Activated CD4-positive, CD25-positive, alpha-beta regulatory T cell (primary cell): ENCODE measurements around the gene OPCML.

Experiments
- DNase-seq, 4 experiments: peaks; one replicate each; lab custom pipeline; 2025; lab: John Stamatoyannopoulos, UW

OPCML gene

DNA sequence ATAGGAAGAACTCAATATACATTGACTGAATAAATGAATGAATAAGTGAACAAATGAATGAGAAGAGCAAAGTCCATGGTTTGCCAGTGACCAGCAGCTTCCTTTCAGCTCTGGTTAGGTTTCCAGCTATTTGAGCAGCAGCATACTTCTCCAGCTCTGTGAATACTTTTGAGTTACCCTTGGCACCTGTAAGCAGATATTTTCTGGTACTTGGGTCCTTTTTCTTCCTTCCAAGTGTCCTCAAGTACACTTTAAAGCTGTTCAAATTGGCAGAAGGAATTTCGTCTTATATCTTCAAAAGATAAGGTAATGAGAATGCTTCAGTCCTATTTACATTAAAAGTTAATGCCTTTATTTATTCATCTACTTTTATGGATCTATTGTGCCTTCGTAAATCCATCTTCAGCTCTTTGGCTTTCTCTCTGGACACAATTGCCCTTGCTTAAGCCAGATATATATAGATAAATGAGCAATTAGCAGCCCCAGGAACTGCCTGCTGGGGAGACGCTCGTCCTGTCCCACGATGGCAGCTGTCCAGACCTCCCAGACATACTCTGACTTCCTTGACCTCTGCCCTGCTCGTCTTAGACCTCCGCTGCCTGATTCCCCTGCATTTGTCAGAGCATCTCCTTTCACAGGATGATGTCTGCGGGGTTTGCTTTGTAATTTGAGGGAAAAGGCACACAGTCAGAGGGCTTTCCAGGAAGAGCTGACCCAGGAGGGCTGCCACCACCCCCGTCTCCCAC, 926.3 kb downstream of the OPCML start:
- no peak for DNase-seq

- DNase-seq, result no peak
Observed at GRCh38 chr11:132604431-132604830, 927.9 kb downstream of the OPCML start.

- no peak for DNase-seq
Observed at GRCh38 chr11:132601875-132602274, 930.4 kb downstream of the OPCML start.

DNA sequence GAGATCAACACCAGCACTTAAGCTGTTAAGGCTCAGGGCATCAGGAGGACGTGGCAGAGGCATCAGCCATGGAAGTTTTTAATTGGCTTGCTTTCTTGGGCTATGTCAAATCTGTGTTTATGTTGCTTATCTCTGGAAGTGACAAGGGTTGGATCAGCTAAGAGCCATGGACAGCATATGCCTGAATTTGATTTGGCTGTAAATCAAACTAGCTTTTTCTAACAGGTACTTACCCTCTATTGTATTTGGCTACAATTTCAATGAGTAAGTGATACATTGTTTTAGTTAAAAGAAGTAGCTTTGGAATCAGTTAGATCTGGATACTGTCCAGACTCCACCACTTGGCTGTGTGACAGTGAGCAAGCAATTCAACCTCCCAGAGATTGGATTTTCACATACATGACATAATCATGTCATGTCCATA, 936.6 kb downstream of the OPCML start:
- DNase-seq, result no peak

DNA sequence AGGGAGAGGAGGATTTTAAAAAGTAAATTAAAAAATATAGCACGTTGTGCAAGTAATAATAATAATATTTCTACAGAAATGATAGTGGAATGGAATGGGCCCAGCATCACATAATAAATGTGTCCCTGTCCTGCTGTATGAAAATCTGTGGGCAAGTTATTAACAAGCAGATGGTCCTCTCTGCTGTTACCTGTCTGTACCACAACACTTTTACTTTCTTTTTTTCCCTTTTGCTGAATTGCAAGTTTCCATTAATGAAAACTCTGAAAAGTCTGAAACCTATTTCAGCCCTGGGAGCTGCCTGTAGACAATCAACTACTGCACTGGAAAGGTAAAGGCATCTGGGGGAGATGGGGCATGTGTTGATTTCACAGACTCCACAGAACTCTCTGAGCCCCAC, 937.1 kb downstream of the OPCML start:
- no peak for DNase-seq

GRCh38 chr11:132590986-132591385, 941.3 kb downstream of the OPCML start:
- DNase-seq, result no peak

DNA sequence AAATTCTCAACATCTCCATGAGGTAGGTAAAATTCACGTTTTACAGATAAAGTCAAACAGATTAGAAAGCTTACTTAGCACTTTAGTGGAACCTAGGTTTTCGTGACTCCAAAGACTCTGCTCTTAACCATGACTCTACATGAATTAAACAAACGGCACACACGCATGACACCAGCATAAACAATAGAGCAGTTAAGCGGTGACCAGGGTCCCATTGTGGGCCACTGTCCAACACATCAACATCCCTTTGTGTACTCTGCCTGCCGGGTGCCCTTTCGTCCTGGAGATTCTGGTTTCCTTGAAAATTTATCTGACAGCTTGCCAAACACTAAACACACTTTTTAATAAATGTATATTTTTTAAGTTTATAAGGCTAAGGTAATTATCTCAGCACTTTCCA, 941.7 kb downstream of the OPCML start:
- DNase-seq, result no peak

DNA sequence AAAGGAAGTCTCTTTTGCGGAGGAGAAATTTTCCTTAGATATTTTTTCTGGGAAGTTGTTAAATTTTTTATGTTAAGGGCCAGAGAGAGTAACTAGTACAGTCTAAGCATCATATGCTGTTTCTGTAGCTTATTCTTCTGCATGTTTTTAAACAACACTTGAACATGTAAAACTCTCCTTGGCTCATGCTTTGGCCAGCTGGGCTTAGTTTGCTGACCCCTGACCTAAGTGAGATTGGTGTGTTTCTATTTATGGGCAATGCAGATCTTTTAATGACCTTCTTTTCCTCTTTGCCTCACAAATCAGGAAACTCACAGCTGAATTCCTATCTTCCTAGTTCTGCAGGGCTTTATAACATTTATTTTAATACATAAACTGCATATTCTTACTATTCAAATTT, 942.5 kb downstream of the OPCML start:
- DNase-seq, result no peak

GRCh38 chr11:132588366-132588765, 943.9 kb downstream of the OPCML start:
- DNase-seq, result no peak

DNA sequence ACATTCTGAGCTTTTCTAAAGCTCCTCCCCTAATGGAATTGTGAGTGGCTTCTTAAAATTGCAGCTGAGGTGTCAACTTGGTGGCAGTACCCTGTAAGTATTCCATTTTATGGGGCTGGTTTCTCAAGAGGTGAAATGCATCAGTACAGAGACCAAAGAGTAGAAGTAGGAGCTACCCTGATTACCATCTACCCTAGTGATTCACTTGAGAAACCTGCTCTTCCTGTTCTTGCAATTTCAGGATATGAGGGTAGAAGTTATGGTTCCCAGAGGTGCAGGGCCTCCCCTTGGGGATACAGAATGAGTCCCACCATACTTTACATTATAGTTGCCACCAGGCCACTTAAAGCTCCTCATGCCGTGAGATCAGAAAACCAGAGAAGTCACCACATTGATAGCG, 944.6 kb downstream of the OPCML start:
- DNase-seq, result no peak

DNA sequence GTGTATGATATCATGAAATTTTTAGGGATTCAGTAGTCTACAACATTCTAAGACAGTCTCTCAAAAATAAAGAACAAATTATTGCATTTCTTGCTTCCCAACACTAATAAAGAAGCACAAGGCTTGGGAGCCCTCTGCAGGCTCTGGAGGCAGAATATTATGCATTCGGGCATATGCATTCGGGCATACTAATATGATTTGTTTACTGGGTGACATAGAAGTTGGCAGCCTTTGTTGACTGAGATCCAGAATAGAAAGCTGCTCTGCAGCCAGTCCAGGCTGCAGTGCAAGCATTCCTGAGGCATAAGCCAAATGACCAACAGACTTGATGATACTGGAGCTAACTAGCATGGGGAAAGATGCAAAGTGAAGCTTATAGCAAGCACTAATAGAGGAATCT, 945.5 kb downstream of the OPCML start:
- no peak for DNase-seq

GRCh38 chr11:132579634-132580327, 952.5 kb downstream of the OPCML start:
- no peak for DNase-seq

GRCh38 chr11:132579136-132579535, 953.2 kb downstream of the OPCML start:
- DNase-seq, result no peak

DNA sequence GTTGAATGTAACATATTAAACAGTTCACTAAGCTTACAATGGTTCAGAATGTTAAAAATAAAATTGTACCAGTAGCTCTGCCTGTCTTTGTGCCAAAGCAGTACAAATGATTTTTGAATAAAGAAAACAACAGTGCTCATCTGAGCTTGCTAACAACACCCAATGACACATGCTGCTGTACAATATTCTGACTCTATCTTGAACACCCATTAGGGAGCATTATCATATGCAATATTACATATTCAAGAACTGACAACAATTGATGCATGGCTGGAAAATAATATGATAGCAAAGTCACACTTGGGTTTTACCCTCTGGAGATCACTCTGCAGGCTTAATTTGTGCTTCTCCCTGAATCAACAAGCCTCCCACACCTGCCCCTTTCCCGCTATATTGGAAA, 953.7 kb downstream of the OPCML start:
- DNase-seq, result no peak

DNA sequence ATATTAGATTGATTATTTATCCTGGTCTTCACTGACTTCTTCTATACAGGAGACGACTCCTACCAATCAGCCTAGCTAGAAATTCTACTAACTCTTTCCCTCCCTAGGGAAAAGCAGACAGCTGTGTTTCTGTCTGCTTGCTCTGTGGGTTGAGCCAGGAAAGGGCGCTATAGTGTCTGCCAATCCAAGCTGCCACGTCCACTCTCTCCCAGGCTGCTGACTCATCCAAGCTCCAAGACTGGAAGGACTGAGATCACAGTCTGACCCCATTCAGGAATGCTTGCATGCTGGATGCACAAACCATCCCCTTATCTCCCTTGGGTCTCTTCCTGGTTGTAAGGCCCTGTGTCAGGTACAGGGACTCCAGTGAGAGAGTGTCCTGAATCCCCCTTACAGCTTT, 955.6 kb downstream of the OPCML start:
- DNase-seq, result no peak

GRCh38 chr11:132564091-132564885, 968.0 kb downstream of the OPCML start:
- no peak for DNase-seq

- DNase-seq, result no peak
Observed at GRCh38 chr11:132563050-132563449, 969.3 kb downstream of the OPCML start.

- DNase-seq, result no peak
Observed at GRCh38 chr11:132561937-132562336, 970.4 kb downstream of the OPCML start.

- DNase-seq, result no peak
Observed at GRCh38 chr11:132559331-132560036, 972.8 kb downstream of the OPCML start.

- no peak for DNase-seq
Observed at GRCh38 chr11:132556316-132556715, 976.0 kb downstream of the OPCML start.

DNA sequence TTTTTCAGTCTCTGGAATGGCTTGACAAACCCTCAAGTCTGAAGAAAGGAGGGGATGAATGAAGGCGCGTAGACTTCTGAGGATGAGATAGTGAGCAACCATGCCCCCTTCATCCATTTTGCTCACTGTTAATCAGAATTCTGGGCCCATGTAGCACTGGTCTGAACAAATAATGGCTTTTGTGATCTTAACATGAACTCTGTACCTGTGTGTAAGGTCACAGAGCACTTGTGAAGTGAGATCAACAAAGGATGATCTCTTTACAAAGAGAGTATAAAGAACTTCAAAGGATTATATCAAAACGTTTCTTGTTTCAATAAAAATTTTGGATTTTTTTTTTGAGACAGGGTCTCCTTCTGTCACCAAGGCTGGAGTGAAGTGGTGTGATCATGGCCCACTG, 976.7 kb downstream of the OPCML start:
- DNase-seq, result no peak

DNA sequence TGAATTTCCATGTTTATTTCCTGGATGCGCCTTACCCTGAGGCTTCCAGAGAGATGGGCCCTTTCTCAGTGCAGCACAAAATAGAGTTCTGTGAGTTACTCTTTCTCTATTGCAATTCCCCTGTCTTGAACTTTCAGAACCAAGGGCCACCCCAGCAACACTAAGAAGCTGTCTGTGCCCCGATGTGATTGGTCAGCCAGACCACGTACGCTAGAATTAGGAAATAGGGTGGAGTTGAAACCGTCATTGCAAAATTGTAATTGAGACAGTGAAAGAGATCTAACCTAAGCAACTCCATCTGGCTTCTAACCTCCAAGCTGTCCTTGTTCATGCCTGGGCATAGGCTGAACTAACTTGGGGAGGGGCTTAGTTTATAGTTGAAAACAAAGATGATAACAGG, 981.3 kb downstream of the OPCML start:
- no peak for DNase-seq
